ENCODE measurements around the gene PLOD2. TPM values are rescaled to one million over a fixed set of nuclear protein-coding genes. Genes with fewer than 3 reads are reported as not detected.

The PLOD2 gene
- total and polyA plus RNA-seq, 2 of the 8 experiments (the other 6 are each of a cell fraction or from before 2014, with no cell fraction given): 4.0 to 28.7 TPM

GRCh38 chr3:146077181-146077580, 83.8 kb downstream of the PLOD2 start:
- H2BK15ac ChIP-seq (ENCODE audit: low read length): no peak overlapping the region
- H2BK12ac ChIP-seq (ENCODE audit: low read depth, low read length): no peak overlapping the region
- H4K8ac ChIP-seq (ENCODE audit: extremely low read depth, insufficient read depth, low read length): no peak overlapping the region
- H3K4me3 ChIP-seq (ENCODE audit: extremely low read depth in 1 of 4, insufficient read depth in 2 of 4, low read depth in 3 of 4, low read length in 4 of 4): no peak overlapping the region
- ChIA-PET CTCF (ENCODE audit: partially characterized antibody) (interaction anchor here (1.4 kb wide), 1 partner anchor 12 kb away, joined by 4 read pairs; no protein-coding TSS in a partner anchor), POLR2A (ENCODE audit: partially characterized antibody) (no interaction called here)
- H3K4me1 ChIP-seq (replicated peaks in 1 of 4; ENCODE audit: control insufficient read depth in 3 of 4, insufficient read depth in 4 of 4, low read length in 3 of 4): no peaks in the 10 kb centered on the region
- H4K91ac ChIP-seq (replicated peaks; ENCODE audit: insufficient read length, low read length): no peak overlapping the region
- H3K4me2 ChIP-seq (ENCODE audit: insufficient read depth in 1 of 2, low read depth in 2 of 2, low read length in 2 of 2): no peak overlapping the region
- no peak overlapping the region for H3K27ac ChIP-seq (ENCODE audit: low read depth, low read length)
- H2BK5ac ChIP-seq (ENCODE audit: low read depth, low read length): no peak overlapping the region
- TF ChIP-seq TCF12 (IDR thresholded peaks at IDR 0.05; ENCODE audit: low read depth, low read length) (no peak), CHD1 (IDR thresholded peaks at IDR 0.05; ENCODE audit: low read depth, low read length) (no peak), CEBPB (IDR thresholded peaks at IDR 0.05; ENCODE audit: low read depth, low read length) (no peak), TAF7 (optimal IDR thresholded peaks at IDR 0.05; ENCODE audit: borderline replicate concordance, low read depth, low read length) (no peak), SRF (IDR thresholded peaks at IDR 0.05; ENCODE audit: low read depth, low read length) (no peak), CREB1 (IDR thresholded peaks at IDR 0.05) (no peak), JUND (IDR thresholded peaks at IDR 0.05; ENCODE audit: low read length) (no peak), ATF3 (IDR thresholded peaks at IDR 0.05; ENCODE audit: insufficient read depth, low read depth, low read length) (no peak), EGR1 (IDR thresholded peaks at IDR 0.05; ENCODE audit: borderline replicate concordance, low read depth, low read length) (no peak), JUN (IDR thresholded peaks at IDR 0.05; ENCODE audit: low read depth, low read length) (no peak), RNF2 (IDR thresholded peaks at IDR 0.05; ENCODE audit: borderline replicate concordance, low read depth, low read length, missing control alignments, poor library complexity, severe bottlenecking) (no peak), BRCA1 (IDR thresholded peaks at IDR 0.05; ENCODE audit: low read depth, low read length) (no peak), CHD2 (IDR thresholded peaks at IDR 0.05; ENCODE audit: low read length) (no peak), SUZ12 (IDR thresholded peaks at IDR 0.05; ENCODE audit: low read length) (no peak), TBP (IDR thresholded peaks at IDR 0.05; ENCODE audit: low read depth, low read length) (no peak), TEAD4 (IDR thresholded peaks at IDR 0.05; ENCODE audit: low read depth, low read length) (no peak)
- H3K23me2 ChIP-seq (ENCODE audit: low read depth, low read length): no peaks in the 10 kb centered on the region
- peaks cover 0 to 4% (median 0%) of the 10 kb centered on the region in 4 experiments; a peak in 1 of 8 replicates for H3K36me3 ChIP-seq (ENCODE audit: control insufficient read depth in 2 of 4, insufficient read depth in 4 of 4, low read length in 3 of 4)
- H3K18ac ChIP-seq (ENCODE audit: extremely low read depth, low read length): no peak overlapping the region
- H4K5ac ChIP-seq (ENCODE audit: insufficient read length, low read depth, low read length): no peak overlapping the region
- no peak overlapping the region for H3K14ac ChIP-seq (ENCODE audit: insufficient read length)
- H3K56ac ChIP-seq (replicated peaks; ENCODE audit: insufficient read length, low read depth, low read length): no peak overlapping the region
- H3K4ac ChIP-seq (replicated peaks; ENCODE audit: insufficient read length, low read depth, low read length): no peak overlapping the region
- no peak overlapping the region for H3K23ac ChIP-seq (ENCODE audit: insufficient read length)
- H2BK120ac ChIP-seq (replicated peaks; ENCODE audit: low read depth, low read length): no peak overlapping the region
- H3K9ac ChIP-seq (replicated peaks in 1 of 4; ENCODE audit: extremely low read depth in 1 of 4, low read depth in 3 of 4, low read length in 3 of 4): no peak overlapping the region
- WGBS, 2 experiments (ENCODE audit: extremely low coverage in 1 of 2, insufficient coverage in 1 of 2, insufficient read length in 1 of 2, insufficient replicate concordance in 2 of 2, low coverage in 1 of 2, low lambda C conversion rate in 2 of 2, missing lambda C conversion rate in 1 of 2): 88% methylated on average over 1 of the region's 1 CpG; no CpG with 5 or more reads in 1 of the 2 experiments
- H2AK5ac ChIP-seq (ENCODE audit: low read depth, low read length): no peak overlapping the region
- H2BK20ac ChIP-seq (ENCODE audit: low read length): no peak overlapping the region
- FAIRE-seq (no peak), DNase-seq (ENCODE audit: low read depth in 1 of 2, low spot score in 2 of 2) (no peak)
- H3K79me1 ChIP-seq (ENCODE audit: low read depth, low read length): no peaks in the 10 kb centered on the region
- no peaks in the 10 kb centered on the region for H3K79me2 ChIP-seq (ENCODE audit: control insufficient read depth in 1 of 2, insufficient read depth in 2 of 2, low read length in 2 of 2)
- H3K9me3 ChIP-seq (ENCODE audit: insufficient read depth in 2 of 2, low read depth in 1 of 2, low read length in 1 of 2): no peaks in the 10 kb centered on the region
- H2AFZ ChIP-seq (ENCODE audit: low read length): no peak overlapping the region
- H4K20me1 ChIP-seq (replicated peaks in 1 of 2; ENCODE audit: control insufficient read depth in 1 of 2, insufficient read depth in 2 of 2, low read length in 2 of 2): no peaks in the 10 kb centered on the region
- no peaks in the 10 kb centered on the region for H3K27me3 ChIP-seq (replicated peaks in 1 of 4; ENCODE audit: control insufficient read depth in 3 of 4, extremely low read depth in 1 of 4, insufficient read depth in 3 of 4, low read length in 3 of 4)

All from H1 (cell line).